GM21528 (cell line): ENCODE results near the gene PTPN14.

Source experiments
- ATAC-seq: cut with Tn5 transposase; IDR thresholded peaks from one replicate; pipeline ENCODE4 v1.9.1; 2021; ENCODE audit warnings: mild to moderate bottlenecking, moderate library complexity; ENCODE audit not compliant: unreplicated experiment, low FRiP score

PTPN14 gene

GRCh38 chr1:214440219-214440965, 111.0 kb downstream of the PTPN14 start:
- no peak for ATAC-seq

GRCh38 chr1:214439352-214440119, 111.9 kb downstream of the PTPN14 start:
- ATAC-seq = peak; percentile 91

- peak; percentile 45 for ATAC-seq
Measured at GRCh38 chr1:214438530-214438929, 112.9 kb downstream of the PTPN14 start.

- no peak for ATAC-seq
Measured at GRCh38 chr1:214438075-214438474, 113.3 kb downstream of the PTPN14 start.

- ATAC-seq = no peak
Measured at GRCh38 chr1:214435867-214436266, 115.5 kb downstream of the PTPN14 start.

- no peak for ATAC-seq
Measured at GRCh38 chr1:214432245-214432644, 119.2 kb downstream of the PTPN14 start.

GRCh38 chr1:214429951-214430770, 121.2 kb downstream of the PTPN14 start:
- no peak for ATAC-seq

- peak; percentile 95 for ATAC-seq
Measured at GRCh38 chr1:214427871-214428277, 123.5 kb downstream of the PTPN14 start.

- no peak for ATAC-seq
Measured at GRCh38 chr1:214426426-214426812, 125.0 kb downstream of the PTPN14 start.

- ATAC-seq = no peak
Measured at GRCh38 chr1:214425716-214426425, 125.5 kb downstream of the PTPN14 start.

- no peak for ATAC-seq
Measured at GRCh38 chr1:214425101-214425500, 126.3 kb downstream of the PTPN14 start.

- no peak for ATAC-seq
Measured at GRCh38 chr1:214423045-214423444, 128.4 kb downstream of the PTPN14 start.

- no peak for ATAC-seq
Measured at GRCh38 chr1:214422137-214422671, 129.2 kb downstream of the PTPN14 start.

GRCh38 chr1:214420833-214421232, 130.6 kb downstream of the PTPN14 start:
- no peak for ATAC-seq

GRCh38 chr1:214420341-214420740, 131.1 kb downstream of the PTPN14 start:
- no peak for ATAC-seq

GRCh38 chr1:214419650-214420049, 131.8 kb downstream of the PTPN14 start:
- no peak for ATAC-seq

- no peak for ATAC-seq
Measured at GRCh38 chr1:214418391-214418790, 133.0 kb downstream of the PTPN14 start.

- no peak for ATAC-seq
Measured at GRCh38 chr1:214417545-214418210, 133.7 kb downstream of the PTPN14 start.

GRCh38 chr1:214416858-214417257, 134.5 kb downstream of the PTPN14 start:
- ATAC-seq = no peak

- no peak for ATAC-seq
Measured at GRCh38 chr1:214416417-214416816, 135.0 kb downstream of the PTPN14 start.
